ENCODE measurements around the gene CCDC74B.
"Not testable (repeated sequence)": the region's sequence is repeated elsewhere in the genome, so short reads cannot be mapped to it uniquely, and the experiment has no call there.

Gene CCDC74B

DNA sequence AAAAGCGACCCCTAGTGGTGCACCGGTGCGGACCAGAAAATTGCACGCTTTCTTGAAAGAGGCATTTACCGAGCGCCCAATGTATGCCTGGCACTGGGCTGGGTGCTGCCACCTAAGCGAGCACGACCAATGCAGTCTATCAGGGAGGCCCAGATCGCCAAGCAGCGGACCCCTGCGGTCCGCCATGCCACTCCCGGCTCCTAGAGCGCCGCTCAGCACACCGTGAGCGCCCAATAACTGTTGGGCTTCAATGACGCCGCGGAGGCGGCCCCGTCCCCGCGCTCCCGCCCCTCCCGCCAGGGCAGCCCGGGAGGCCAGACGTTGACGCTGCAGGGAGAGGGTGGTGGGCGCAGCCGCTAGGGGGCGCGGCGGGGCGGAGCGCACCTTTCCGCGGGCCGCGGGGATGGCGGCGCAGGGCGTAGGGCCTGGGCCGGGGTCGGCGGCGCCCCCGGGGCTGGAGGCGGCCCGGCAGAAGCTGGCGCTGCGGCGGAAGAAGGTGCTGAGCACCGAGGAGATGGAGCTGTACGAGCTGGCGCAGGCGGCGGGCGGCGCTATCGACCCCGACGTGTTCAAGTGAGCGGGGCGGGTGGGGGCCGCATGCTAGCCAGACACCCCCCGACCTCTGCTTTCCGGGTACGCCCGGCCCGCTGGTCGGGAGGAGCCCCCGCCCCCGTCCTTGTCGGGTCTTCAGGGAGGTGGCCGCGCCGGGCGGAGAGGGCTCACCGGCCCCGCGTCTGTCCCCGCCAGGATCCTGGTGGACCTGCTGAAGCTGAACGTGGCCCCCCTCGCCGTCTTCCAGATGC is 37.2 kb upstream of the CCDC74B start, which contains the start of gene MZT2B:
Gene MZT2B (plus strand): TSS at position 383 of the 803 bp plus-strand sequence. CDS start 21 bp downstream, at position 404.
- peak within 1 kb of the TSS; percentile 93 for H3K9ac ChIP-seq (ENCODE audit: low read depth, low read length)
- H3K9me3 ChIP-seq (ENCODE audit: control insufficient read depth, insufficient read depth, low read length); H3K4me1 ChIP-seq (ENCODE audit: insufficient read depth, low read length); H3K36me3 ChIP-seq (ENCODE audit: insufficient read depth, low read length): not testable (repeated sequence)

DNA sequence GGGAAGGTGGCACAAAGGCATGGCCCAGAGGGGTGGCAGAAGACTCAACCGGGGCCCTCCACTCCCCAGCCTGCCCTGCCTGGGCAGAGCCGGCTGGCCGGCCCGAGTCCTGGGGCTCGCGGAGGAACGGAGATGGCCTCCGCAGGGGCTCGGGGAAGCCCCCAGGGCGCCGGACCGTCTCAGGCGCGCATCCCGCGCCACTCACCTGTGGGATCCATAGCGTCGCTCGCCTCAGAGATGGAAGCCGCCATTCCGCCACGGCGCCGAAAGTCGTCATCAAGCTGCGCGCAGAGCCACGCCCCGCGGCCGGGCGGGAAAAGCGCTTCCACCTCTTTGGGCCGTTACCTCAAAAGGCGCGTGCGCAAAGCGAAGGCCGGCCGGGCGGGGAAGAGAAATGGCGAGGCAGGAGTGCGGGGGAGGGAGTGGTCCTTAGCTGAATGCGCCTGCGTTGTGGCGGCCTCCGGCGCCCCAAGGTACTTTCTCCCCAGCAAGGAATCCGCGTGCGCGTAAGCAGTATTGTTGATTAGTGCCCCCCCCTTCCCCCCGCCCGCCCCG is 36.5 kb upstream of the CCDC74B start, which contains the start of gene SMPD4:
Gene SMPD4 (minus strand): TSS at position 278 of the 555 bp plus-strand sequence. CDS start 5,010 bp downstream, outside the sequence.
- no peaks in the 10 kb centered on the region for H3K9me3 ChIP-seq (ENCODE audit: control insufficient read depth, insufficient read depth, low read length)
- H3K9ac ChIP-seq (ENCODE audit: low read depth, low read length), result peak within 1 kb of the TSS; percentile 93
- no peaks in the 10 kb centered on the region for H3K4me1 ChIP-seq (ENCODE audit: insufficient read depth, low read length)
- H3K36me3 ChIP-seq (ENCODE audit: insufficient read depth, low read length), result no peaks in the 10 kb centered on the region

DNA sequence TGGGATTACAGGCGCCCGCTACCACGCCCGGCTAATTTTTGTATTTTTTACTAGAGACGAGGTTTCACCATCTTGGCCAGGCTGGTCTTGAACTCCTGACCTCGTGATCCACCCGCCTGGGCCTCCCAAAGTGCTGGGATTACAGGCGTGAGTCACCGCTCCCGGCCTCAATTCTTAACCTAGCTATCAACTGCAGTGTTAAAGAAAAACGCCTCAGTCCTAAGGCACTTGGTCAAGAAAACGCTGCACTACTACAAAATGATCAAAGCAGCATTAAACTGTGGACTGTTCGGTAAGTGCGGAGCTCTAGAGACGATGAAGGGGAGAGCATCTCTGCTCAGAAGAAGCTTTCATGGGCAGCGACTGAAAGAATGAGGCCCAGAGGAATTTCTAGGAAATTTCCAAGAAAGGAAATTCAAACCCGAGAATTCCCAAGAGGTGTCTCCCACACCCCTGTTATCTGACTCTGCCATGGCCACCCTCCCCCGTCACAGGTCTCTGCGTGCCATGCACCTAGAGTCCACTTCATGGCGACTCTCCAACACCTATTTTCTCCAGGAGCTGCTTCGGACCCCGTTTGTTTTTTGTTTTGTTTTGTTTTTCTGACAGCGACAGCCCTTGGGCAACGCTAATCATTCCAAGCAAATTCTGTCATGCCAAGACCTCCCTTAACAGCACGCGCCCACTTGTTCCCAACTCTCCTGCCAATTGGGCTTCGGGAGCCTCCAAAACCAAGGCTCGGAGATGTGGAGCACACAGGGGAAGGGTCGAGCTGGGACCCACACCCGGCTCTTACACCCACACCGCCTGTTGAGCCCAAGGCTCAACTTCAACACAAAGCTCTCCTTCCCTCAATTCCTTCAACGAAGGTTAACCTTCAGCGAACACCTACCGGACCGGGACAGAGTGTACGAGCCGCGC is 35.8 kb upstream of the CCDC74B start:
- peak overlapping the region; percentile 93 for H3K9ac ChIP-seq (ENCODE audit: low read depth, low read length)
- not testable (repeated sequence) for H3K4me1 ChIP-seq (ENCODE audit: insufficient read depth, low read length); H3K9me3 ChIP-seq (ENCODE audit: control insufficient read depth, insufficient read depth, low read length); H3K36me3 ChIP-seq (ENCODE audit: insufficient read depth, low read length)

DNA sequence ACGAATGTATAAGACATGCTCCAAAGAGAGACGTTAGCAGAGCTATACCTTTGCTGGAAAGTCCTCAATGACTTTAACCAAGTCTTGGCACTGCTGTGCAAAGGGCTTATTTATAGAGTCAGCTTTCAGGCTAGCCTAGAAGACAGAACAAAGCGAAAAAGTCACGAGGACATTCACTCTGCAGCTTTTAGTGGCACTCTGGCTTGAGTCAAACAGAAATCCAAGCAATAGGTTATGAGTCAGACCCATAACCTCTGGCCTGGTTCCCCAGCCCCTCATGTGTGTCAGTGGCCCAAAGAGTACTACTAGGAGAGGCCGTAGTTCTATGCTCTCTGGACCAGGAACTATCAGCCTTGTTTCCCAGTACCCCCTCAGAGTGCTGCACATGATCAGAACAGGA is 30.0 kb upstream of the CCDC74B start:
- not testable (repeated sequence) for H3K4me1 ChIP-seq (ENCODE audit: insufficient read depth, low read length); H3K9me3 ChIP-seq (ENCODE audit: control insufficient read depth, insufficient read depth, low read length); H3K36me3 ChIP-seq (ENCODE audit: insufficient read depth, low read length); H3K9ac ChIP-seq (ENCODE audit: low read depth, low read length)

DNA sequence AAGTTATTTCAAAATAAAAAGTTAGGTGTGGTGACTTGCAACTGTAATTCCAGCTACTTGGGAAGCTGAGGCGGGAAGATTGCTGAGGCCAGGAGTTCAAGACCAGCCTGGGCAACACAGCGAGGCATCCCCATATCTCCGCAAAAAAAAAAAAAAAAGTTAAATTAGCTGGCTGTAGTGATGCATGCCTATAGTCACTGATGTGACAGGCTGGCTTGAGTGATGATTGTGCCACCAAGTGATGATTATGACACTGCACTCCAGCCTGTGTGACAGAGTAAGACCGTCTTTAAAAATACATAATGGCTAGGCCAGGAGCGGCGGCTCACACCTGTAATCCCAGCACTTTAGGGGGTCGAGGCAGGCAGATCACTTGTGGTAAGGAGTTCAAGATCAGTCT is 25.0 kb upstream of the CCDC74B start:
- no peak overlapping the region for H3K9ac ChIP-seq (ENCODE audit: low read depth, low read length)
- no peaks in the 10 kb centered on the region for H3K4me1 ChIP-seq (ENCODE audit: insufficient read depth, low read length)
- peaks cover 14% of the 10 kb centered on the region for H3K36me3 ChIP-seq (ENCODE audit: insufficient read depth, low read length)
- no peaks in the 10 kb centered on the region for H3K9me3 ChIP-seq (ENCODE audit: control insufficient read depth, insufficient read depth, low read length)

DNA sequence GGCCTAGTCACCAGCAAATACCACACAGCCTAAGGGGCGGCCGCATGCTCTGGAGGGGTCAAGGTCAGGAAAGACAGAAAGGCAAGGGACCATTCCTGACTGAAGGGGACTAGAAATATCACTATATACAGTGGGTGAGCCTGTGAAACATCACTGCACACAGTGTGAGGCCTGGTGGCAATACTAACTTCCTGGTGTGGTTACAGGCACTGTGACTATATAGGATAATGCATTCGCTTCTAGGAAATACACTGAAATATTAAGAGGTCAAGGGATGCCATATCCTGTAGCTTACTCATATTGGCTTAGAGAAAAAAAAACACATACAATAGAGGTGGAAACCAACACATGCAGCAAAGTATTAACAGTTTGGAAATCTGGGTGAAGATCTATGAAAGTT is 24.3 kb upstream of the CCDC74B start:
- not testable (repeated sequence) for H3K4me1 ChIP-seq (ENCODE audit: insufficient read depth, low read length); H3K9me3 ChIP-seq (ENCODE audit: control insufficient read depth, insufficient read depth, low read length); H3K9ac ChIP-seq (ENCODE audit: low read depth, low read length)
- peaks cover 18% of the 10 kb centered on the region for H3K36me3 ChIP-seq (ENCODE audit: insufficient read depth, low read length)

DNA sequence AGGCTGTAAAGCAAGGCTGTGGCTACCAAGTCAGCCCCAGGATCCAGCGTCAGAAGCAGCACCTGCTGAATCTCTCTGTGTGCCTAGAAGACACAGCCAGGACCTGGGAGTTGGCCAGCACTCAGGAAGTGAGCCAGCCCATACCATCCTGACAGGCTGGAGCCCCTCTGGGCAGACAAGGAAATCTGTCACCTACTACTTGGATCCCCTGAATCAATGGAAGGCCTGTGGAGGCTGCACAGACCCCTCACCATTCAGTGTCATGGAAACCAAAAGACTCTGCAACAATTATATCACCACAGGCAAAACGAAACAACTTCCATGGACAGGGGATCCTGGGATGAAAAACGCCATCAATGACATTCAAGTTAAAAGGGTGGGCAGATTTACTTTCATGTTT is 21.7 kb upstream of the CCDC74B start:
- not testable (repeated sequence) for H3K9me3 ChIP-seq (ENCODE audit: control insufficient read depth, insufficient read depth, low read length); H3K9ac ChIP-seq (ENCODE audit: low read depth, low read length); H3K4me1 ChIP-seq (ENCODE audit: insufficient read depth, low read length)
- H3K36me3 ChIP-seq (ENCODE audit: insufficient read depth, low read length), result peaks cover 18% of the 10 kb centered on the region

DNA sequence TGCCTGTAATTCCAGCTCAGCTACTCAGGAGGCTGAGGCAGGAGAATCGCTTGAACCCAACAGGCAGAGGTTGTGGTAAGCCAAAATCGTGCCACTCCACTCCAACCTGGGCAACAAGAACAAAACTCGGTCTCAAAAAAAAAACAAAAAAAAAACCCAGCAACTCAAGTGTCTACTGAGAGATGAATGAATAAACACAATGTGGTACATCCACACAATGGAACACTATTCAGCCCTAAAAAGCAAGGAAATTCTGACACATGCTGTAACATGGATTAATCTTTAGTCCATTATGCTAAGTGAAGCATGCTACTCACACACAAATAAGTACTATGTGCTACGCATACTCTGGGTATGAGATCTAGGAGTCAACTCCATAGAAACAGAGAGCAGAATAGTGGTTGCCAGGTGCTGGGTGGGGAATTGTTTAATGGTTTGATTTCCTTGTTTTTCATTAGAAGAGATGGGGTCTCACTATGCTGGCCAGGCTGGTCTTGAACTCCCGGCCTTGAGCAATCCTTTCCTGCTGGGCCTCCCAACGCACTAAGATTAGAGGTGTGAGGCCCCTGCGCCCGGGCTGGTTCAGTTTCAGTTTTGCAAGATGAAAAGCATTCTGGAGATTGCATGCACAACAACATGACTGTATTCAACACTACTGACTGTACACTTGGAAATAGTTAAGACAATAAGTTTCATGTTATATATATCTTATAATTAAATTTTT is 20.5 kb upstream of the CCDC74B start:
- Histone ChIP-seq H3K36me3 (ENCODE audit: insufficient read depth, low read length) (peaks cover 18% of the 10 kb centered on the region), H3K4me1 (ENCODE audit: insufficient read depth, low read length) (no peaks in the 10 kb centered on the region), H3K9ac (ENCODE audit: low read depth, low read length) (no peak overlapping the region)

DNA sequence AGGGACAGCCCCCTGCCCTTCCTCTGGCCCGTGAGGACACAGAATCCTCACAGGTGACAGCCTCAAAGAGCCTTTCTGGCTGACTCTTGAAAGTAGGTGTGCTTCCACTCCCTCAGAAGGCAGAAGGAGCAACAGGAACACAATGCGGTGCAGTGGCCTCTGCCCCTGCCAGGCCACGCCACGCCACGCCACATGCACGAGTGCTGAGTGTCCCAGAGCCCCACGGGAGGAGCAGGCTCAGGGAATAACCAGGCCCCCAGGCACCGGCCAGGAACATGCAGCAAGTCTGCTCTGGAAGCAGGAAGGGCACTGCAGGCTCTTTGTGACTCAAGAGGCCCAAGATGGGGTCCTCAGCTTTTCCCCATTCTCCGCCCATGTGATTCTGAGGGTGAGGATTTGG is 18.1 kb upstream of the CCDC74B start:
- H3K9me3 ChIP-seq (ENCODE audit: control insufficient read depth, insufficient read depth, low read length), result no peaks in the 10 kb centered on the region
- H3K4me1 ChIP-seq (ENCODE audit: insufficient read depth, low read length), result no peaks in the 10 kb centered on the region
- peaks cover 13% of the 10 kb centered on the region for H3K36me3 ChIP-seq (ENCODE audit: insufficient read depth, low read length)

More for the DNA sequence above, 20.5 kb upstream of the CCDC74B start:
- H3K9me3 ChIP-seq (ENCODE audit: control insufficient read depth, insufficient read depth, low read length), result no peaks in the 10 kb centered on the region

DNA sequence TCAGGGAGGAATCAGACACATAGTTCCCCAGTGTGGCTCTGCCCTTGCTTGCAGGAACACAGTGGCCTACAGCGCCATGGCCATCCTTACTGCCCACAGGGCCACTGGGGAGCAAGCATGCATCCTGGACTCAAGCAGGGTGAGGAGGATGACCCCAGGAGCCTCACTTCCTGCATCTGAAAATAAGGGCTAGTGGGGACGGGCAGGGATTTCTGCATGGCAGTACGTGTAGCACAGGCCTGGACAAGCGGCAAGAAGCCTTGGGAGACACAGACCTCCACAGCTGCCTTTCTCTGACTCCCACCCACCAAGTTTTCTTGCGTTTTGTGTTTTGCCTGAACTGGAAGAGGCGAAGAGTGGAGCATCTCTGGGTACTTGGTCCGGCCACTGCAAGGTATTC is 17.6 kb upstream of the CCDC74B start:
- not testable (repeated sequence) for H3K9me3 ChIP-seq (ENCODE audit: control insufficient read depth, insufficient read depth, low read length); H3K4me1 ChIP-seq (ENCODE audit: insufficient read depth, low read length); H3K36me3 ChIP-seq (ENCODE audit: insufficient read depth, low read length); H3K9ac ChIP-seq (ENCODE audit: low read depth, low read length)

More for the DNA sequence above, 18.1 kb upstream of the CCDC74B start:
- no peak overlapping the region for H3K9ac ChIP-seq (ENCODE audit: low read depth, low read length)

DNA sequence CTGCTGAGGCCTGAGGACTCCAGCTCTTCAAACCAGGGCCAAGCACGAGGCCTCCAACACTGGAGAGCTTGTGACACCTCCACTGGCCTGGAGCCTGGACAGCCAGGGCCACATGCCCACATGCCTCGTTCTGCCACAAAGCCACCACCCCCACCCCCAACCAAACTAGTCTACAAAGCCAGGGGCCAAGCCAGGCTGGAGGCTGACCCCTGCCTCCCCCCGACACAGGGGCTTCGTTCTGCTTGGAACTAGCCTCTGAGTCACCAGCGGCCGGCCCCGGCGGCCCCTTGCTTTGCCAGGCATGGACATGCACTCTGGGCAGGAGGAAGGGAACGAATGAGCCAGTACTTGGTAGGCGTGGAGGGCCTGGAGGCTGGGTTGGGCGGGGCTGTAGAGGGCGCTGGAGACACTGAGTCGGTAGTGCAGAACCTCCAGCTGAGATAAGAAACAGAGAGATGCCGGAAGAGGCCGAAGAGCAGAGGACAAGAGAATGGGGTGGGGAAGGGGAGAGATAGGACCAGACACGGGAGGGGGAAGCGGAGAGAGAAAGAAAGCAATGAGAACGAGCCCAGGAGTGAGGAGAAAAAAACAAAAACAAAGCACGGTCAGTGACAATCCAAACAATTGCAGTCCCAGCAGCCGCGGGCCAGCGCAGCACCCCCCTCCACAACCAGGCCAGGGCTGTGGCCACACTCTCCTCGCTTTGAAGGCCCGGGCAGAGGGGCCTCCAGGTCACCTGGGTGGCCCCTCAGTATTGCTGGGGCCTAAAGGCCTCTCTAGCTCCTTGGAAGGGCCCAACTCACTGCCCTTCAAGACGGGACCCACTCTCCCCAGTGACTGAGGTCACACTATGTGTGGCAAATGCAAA is 16.2 kb upstream of the CCDC74B start:
- H3K9me3 ChIP-seq (ENCODE audit: control insufficient read depth, insufficient read depth, low read length); H3K9ac ChIP-seq (ENCODE audit: low read depth, low read length); H3K4me1 ChIP-seq (ENCODE audit: insufficient read depth, low read length); H3K36me3 ChIP-seq (ENCODE audit: insufficient read depth, low read length): not testable (repeated sequence)

DNA sequence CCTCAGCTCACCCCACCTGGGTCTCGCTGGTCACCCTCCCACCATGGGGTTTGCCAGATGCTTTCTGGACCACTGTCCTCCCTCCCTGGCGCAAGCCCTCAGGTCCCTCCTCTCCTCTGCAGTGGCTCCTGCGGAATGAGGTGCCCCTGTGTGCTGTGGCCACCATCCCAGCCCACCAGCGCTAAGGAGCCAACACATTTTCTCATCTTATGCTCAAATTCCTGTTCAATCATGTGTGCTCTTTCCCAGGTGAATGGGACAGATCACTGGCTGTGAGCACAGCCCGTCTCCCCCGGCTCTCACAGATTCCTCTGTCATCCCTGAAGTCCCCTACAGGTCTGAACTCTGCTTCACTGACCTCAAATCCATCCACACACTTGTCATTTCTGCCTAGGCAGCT is 15.2 kb upstream of the CCDC74B start:
- H3K9ac ChIP-seq (ENCODE audit: low read depth, low read length), result no peak overlapping the region
- peaks cover 4% of the 10 kb centered on the region for H3K36me3 ChIP-seq (ENCODE audit: insufficient read depth, low read length)
- no peaks in the 10 kb centered on the region for H3K9me3 ChIP-seq (ENCODE audit: control insufficient read depth, insufficient read depth, low read length)
- no peaks in the 10 kb centered on the region for H3K4me1 ChIP-seq (ENCODE audit: insufficient read depth, low read length)

DNA sequence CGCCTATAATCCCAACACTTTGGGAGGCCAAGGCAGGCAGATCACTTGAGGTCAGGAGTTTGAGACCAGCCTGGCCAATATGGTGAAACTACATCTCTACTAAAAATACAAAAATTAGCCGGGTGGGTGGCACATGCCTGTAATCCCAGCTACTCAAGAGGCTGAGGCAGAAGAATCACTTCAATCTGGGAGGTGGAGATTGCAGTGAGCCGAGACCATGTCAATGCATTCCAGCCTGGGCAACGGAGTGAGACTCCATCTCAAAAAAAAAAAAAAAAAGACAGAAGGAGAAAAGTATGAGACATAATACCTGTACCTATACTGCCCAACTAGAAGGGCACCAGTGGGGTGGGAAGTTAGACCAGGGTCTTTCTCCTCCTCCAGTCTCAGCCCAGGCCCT is 14.5 kb upstream of the CCDC74B start:
- not testable (repeated sequence) for H3K4me1 ChIP-seq (ENCODE audit: insufficient read depth, low read length); H3K9me3 ChIP-seq (ENCODE audit: control insufficient read depth, insufficient read depth, low read length); H3K9ac ChIP-seq (ENCODE audit: low read depth, low read length); H3K36me3 ChIP-seq (ENCODE audit: insufficient read depth, low read length)

Measured in ES-I3 (cell line).